Measurements from ENCODE around the gene KLHL29. TPM values are rescaled to one million over a fixed set of nuclear protein-coding genes. Genes with fewer than 3 reads are reported as not detected.

KLHL29 gene
- total RNA-seq, 1 experiment from 2014 or later = 2.4 TPM

DNA sequence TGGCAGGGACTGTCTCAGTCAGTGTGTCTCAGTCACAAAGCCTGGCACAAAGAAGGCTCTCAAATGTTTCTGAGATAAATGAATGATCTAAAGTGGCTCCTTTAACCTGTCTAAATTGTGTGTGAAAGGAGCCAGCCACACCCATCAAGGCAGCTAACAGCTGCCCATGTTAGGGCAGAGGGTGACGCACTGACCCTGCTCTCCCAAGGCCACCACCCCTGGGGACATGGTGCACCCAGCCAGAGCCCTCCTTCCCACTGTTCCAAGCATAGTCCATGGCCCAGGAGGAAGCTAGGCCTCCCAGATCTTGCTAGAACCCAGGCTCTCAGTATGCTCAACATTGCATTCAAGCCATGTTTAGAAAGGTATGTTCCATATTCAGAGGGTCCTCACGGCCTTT is 100.3 kb downstream of the KLHL29 start:
- WGBS (ENCODE audit: extremely low coverage, insufficient read length, low lambda C conversion rate) = no CpG with 5 or more reads among the region's 2 CpGs
- Histone ChIP-seq H4K20me1 (ENCODE audit: control insufficient read depth, insufficient read depth, insufficient read length) (no peaks in the 10 kb centered on the region), H3K9ac (ENCODE audit: extremely low read depth, insufficient read length, low read length) (no peak overlapping the region), H3K4ac (ENCODE audit: low read depth, low read length) (no peak overlapping the region), H2AFZ (ENCODE audit: low read length) (no peak overlapping the region), H2AK5ac (ENCODE audit: insufficient read length, low read length) (no peak overlapping the region), H3K27me3 (ENCODE audit: insufficient read depth, low read length) (no peaks in the 10 kb centered on the region), H2BK20ac (ENCODE audit: low read depth, low read length, poor library complexity, severe bottlenecking) (no peak overlapping the region), H2BK5ac (ENCODE audit: insufficient read length, low read length) (no peak overlapping the region), H3K79me2 (ENCODE audit: insufficient read depth, low read length) (no peaks in the 10 kb centered on the region), H4K91ac (ENCODE audit: insufficient read length, low read depth, low read length) (no peak overlapping the region), H3K23ac (ENCODE audit: insufficient read length, low read depth, low read length) (no peak overlapping the region), H2BK120ac (ENCODE audit: low read depth, low read length, poor library complexity, severe bottlenecking) (no peak overlapping the region), H3K56ac (ENCODE audit: insufficient read length, low read depth, low read length) (no peak overlapping the region), H3K4me1 (ENCODE audit: insufficient read depth, low read length) (peaks cover 5% of the 10 kb centered on the region; the same call in 1 of the 2 replicates), H3K18ac (ENCODE audit: insufficient read length, low read depth, low read length) (no peak overlapping the region), H4K8ac (replicated peaks; ENCODE audit: insufficient read length, low read depth, low read length) (no peak overlapping the region), H3K27ac (ENCODE audit: insufficient read length, low read depth, low read length) (no peak overlapping the region), H3K79me1 (ENCODE audit: insufficient read depth, low read depth, low read length, poor library complexity, severe bottlenecking) (no peaks in the 10 kb centered on the region), H2BK15ac (ENCODE audit: low read depth, low read length) (no peak overlapping the region), H3T11ph (ENCODE audit: low read length) (no peak overlapping the region), H3K23me2 (ENCODE audit: insufficient read length, low read depth, low read length, poor library complexity, severe bottlenecking) (no peaks in the 10 kb centered on the region), H4K5ac (ENCODE audit: insufficient read length, low read depth, low read length) (no peak overlapping the region), H3K9me3 (ENCODE audit: control insufficient read depth, low read depth, low read length) (no peaks in the 10 kb centered on the region), H2BK12ac (ENCODE audit: insufficient read length, low read depth, low read length) (no peak overlapping the region), H3K4me2 (ENCODE audit: insufficient read depth, insufficient read length, low read length) (no peak overlapping the region), H3K14ac (ENCODE audit: insufficient read depth, low read length) (no peak overlapping the region; the same call in 1 of the 2 replicates)
- no peaks in the 10 kb centered on the region for H3K9me3 Mint-ChIP-seq
- TF ChIP-seq, protein P1, sequence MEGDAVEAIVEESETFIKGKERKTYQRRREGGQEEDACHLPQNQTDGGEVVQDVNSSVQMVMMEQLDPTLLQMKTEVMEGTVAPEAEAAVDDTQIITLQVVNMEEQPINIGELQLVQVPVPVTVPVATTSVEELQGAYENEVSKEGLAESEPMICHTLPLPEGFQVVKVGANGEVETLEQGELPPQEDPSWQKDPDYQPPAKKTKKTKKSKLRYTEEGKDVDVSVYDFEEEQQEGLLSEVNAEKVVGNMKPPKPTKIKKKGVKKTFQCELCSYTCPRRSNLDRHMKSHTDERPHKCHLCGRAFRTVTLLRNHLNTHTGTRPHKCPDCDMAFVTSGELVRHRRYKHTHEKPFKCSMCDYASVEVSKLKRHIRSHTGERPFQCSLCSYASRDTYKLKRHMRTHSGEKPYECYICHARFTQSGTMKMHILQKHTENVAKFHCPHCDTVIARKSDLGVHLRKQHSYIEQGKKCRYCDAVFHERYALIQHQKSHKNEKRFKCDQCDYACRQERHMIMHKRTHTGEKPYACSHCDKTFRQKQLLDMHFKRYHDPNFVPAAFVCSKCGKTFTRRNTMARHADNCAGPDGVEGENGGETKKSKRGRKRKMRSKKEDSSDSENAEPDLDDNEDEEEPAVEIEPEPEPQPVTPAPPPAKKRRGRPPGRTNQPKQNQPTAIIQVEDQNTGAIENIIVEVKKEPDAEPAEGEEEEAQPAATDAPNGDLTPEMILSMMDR (conservative IDR thresholded peaks at IDR 0.05) = no peak
- H3K4me3 Mint-ChIP-seq = no peak overlapping the region
- H3K27ac Mint-ChIP-seq = no peak overlapping the region
- H3K27me3 Mint-ChIP-seq (ENCODE audit: low read depth) = peaks cover 2% of the 10 kb centered on the region
- no peaks in the 10 kb centered on the region; a peak in 1 of 7 replicates for H3K36me3 Mint-ChIP-seq (ENCODE audit: insufficient read depth in 1 of 3, low read depth in 3 of 3)
- peaks cover 31 to 36% of the 10 kb centered on the region in 2 experiments for H3K4me1 Mint-ChIP-seq
- DNase-seq = no peak
